ENCODE measurements around the gene NLRP6. TPM values are rescaled to one million over a fixed set of nuclear protein-coding genes. Genes with fewer than 3 reads are reported as not detected.
"Not testable (repeated sequence)": the region's sequence is repeated elsewhere in the genome, so short reads cannot be mapped to it uniquely, and the experiment has no call there.

NLRP6 gene
- total and polyA plus RNA-seq, 2 experiments from 2014 or later, result not detected

- Histone ChIP-seq H3K79me2 (ENCODE audit: insufficient read depth) (peaks cover 37% of the 10 kb centered on the region), H3K27ac (peak overlapping the region; percentile 44), H3F3A (ENCODE audit: insufficient read depth) (peaks cover 32% of the 10 kb centered on the region), H3K4me1 (ENCODE audit: insufficient read depth) (peaks cover 26% of the 10 kb centered on the region), H3K9ac (peak overlapping the region; percentile 80), H3K4me2 (ENCODE audit: unreplicated experiment) (peak overlapping the region; percentile 71), H3K4me3 (peak overlapping the region; percentile 58; the same call in 1 of the 2 replicates)
- H3K36me3 ChIP-seq (ENCODE audit: low read depth); H3K27me3 ChIP-seq (replicated peaks; ENCODE audit: insufficient read depth); H3K9me2 ChIP-seq (ENCODE audit: insufficient read depth); DNase-seq; H3K9me3 ChIP-seq (ENCODE audit: low read depth); H4K20me1 ChIP-seq (ENCODE audit: insufficient read depth); H2AFZ ChIP-seq; in situ Hi-C loops (cut with MboI): not testable (repeated sequence)
- WGBS, 2 experiments (ENCODE audit: low coverage in 1 of 2, low lambda C conversion rate in 2 of 2, missing lambda C conversion rate in 2 of 2), result 4 to 11% methylated on average over 10 of the region's 71 CpGs
Observed at GRCh38 chr11:311013-311748, 33.0 kb downstream of the NLRP6 start.

GRCh38 chr11:312092-312816 is 34.0 kb downstream of the NLRP6 start:
- Histone ChIP-seq H4K20me1 (ENCODE audit: insufficient read depth) (no peaks in the 10 kb centered on the region), H3K4me3 (no peak overlapping the region), H3K27me3 (replicated peaks; ENCODE audit: insufficient read depth) (no peaks in the 10 kb centered on the region), H3K79me2 (ENCODE audit: insufficient read depth) (peaks cover 48% of the 10 kb centered on the region), H3K4me2 (ENCODE audit: unreplicated experiment) (peak overlapping the region; percentile 71), H3K9me2 (ENCODE audit: insufficient read depth) (no peaks in the 10 kb centered on the region), H3K27ac (peak overlapping the region; percentile 55), H2AFZ (no peak overlapping the region), H3K36me3 (ENCODE audit: low read depth) (no peaks in the 10 kb centered on the region), H3K9me3 (ENCODE audit: low read depth) (no peaks in the 10 kb centered on the region), H3K4me1 (ENCODE audit: insufficient read depth) (peaks cover 32% of the 10 kb centered on the region), H3F3A (ENCODE audit: insufficient read depth) (peaks cover 35% of the 10 kb centered on the region), H3K9ac (peak overlapping the region; percentile 80)
- DNase-seq, result no peak
- TF ChIP-seq EZH2phosphoT487 (IDR thresholded peaks at IDR 0.05; ENCODE audit: insufficient read depth, low read depth) (no peak), EZH2 (IDR thresholded peaks at IDR 0.05; ENCODE audit: insufficient read depth, poor library complexity, severe bottlenecking) (no peak)
- in situ Hi-C loops (cut with MboI), result no loop called here
- WGBS, 2 experiments (ENCODE audit: low coverage in 1 of 2, low lambda C conversion rate in 2 of 2, missing lambda C conversion rate in 2 of 2), result 61 to 65% methylated on average over 12 to 14 of the region's 14 CpGs

- H3K79me2 ChIP-seq (ENCODE audit: insufficient read depth), result peaks cover 52% of the 10 kb centered on the region
- peak overlapping the region; percentile 55 for H3K27ac ChIP-seq
- H3K4me3 ChIP-seq, result no peak overlapping the region
- H3K27me3 ChIP-seq (replicated peaks; ENCODE audit: insufficient read depth), result no peaks in the 10 kb centered on the region
- H3K4me1 ChIP-seq (ENCODE audit: insufficient read depth), result peaks cover 32% of the 10 kb centered on the region
- peak overlapping the region; percentile 82 for H3K4me2 ChIP-seq (ENCODE audit: unreplicated experiment)
- H2AFZ ChIP-seq, result peak overlapping the region; percentile 20; the same call in 1 of the 2 replicates
- no peaks in the 10 kb centered on the region for H3K9me3 ChIP-seq (ENCODE audit: low read depth)
- DNase-seq, result peak; percentile 27
- H3K9ac ChIP-seq, result peak overlapping the region; percentile 80
- in situ Hi-C loops (cut with MboI), result no loop called here
- no peaks in the 10 kb centered on the region for H3K9me2 ChIP-seq (ENCODE audit: insufficient read depth)
- TF ChIP-seq EZH2phosphoT487 (IDR thresholded peaks at IDR 0.05; ENCODE audit: insufficient read depth, low read depth) (no peak), EZH2 (IDR thresholded peaks at IDR 0.05; ENCODE audit: insufficient read depth, poor library complexity, severe bottlenecking) (no peak)
- 46 to 52% methylated on average over 8 of the region's 8 CpGs for whole genome bisulfite sequencing, 2 experiments (ENCODE audit: low coverage in 1 of 2, low lambda C conversion rate in 2 of 2, missing lambda C conversion rate in 2 of 2)
- no peaks in the 10 kb centered on the region for H3K36me3 ChIP-seq (ENCODE audit: low read depth)
- no peaks in the 10 kb centered on the region for H4K20me1 ChIP-seq (ENCODE audit: insufficient read depth)
- peaks cover 39% of the 10 kb centered on the region for H3F3A ChIP-seq (ENCODE audit: insufficient read depth)
Observed at GRCh38 chr11:313304-313786, 35.1 kb downstream of the NLRP6 start.

GRCh38 chr11:313787-314553 is 35.8 kb downstream of the NLRP6 start, which contains the start of gene IFITM1:
IFITM1 (plus strand) TSS chr11:314040; CDS start chr11:314171, 131 bp downstream.
- Histone ChIP-seq H2AFZ (peak within 1 kb of the TSS; percentile 20), H3K9me2 (ENCODE audit: insufficient read depth) (no peaks in the 10 kb centered on the region), H3K27me3 (replicated peaks; ENCODE audit: insufficient read depth) (no peaks in the 10 kb centered on the region), H3K4me3 (peak within 1 kb of the TSS; percentile 79), H3K4me2 (ENCODE audit: unreplicated experiment) (peak within 1 kb of the TSS; percentile 82), H3K36me3 (ENCODE audit: low read depth) (no peaks in the 10 kb centered on the region), H4K20me1 (ENCODE audit: insufficient read depth) (no peaks in the 10 kb centered on the region), H3K27ac (peak within 1 kb of the TSS; percentile 55), H3K79me2 (ENCODE audit: insufficient read depth) (peaks cover 48% of the 10 kb centered on the region), H3K9me3 (ENCODE audit: low read depth) (no peaks in the 10 kb centered on the region), H3K9ac (peak within 1 kb of the TSS; percentile 80), H3K4me1 (ENCODE audit: insufficient read depth) (peaks cover 32% of the 10 kb centered on the region), H3F3A (ENCODE audit: insufficient read depth) (peaks cover 37% of the 10 kb centered on the region)
- no peak for TF ChIP-seq EZH2phosphoT487 (IDR thresholded peaks at IDR 0.05; ENCODE audit: insufficient read depth, low read depth)
- no peak for TF ChIP-seq EZH2 (IDR thresholded peaks at IDR 0.05; ENCODE audit: insufficient read depth, poor library complexity, severe bottlenecking)
- in situ Hi-C loops (cut with MboI), result no loop called here
- 0 to 2% methylated on average over 17 to 18 of the region's 18 CpGs for WGBS, 2 experiments (ENCODE audit: low coverage in 1 of 2, low lambda C conversion rate in 2 of 2, missing lambda C conversion rate in 2 of 2)
- DNase-seq, result peak; percentile 85

GRCh38 chr11:314554-314875 is 36.3 kb downstream of the NLRP6 start:
- not testable (repeated sequence) for DNase-seq

More at GRCh38 chr11:314554-314875, 36.3 kb downstream of the NLRP6 start:
- Histone ChIP-seq H3K4me2 (ENCODE audit: unreplicated experiment) (peak overlapping the region; percentile 82), H3K4me3 (peak overlapping the region; percentile 79), H3K4me1 (ENCODE audit: insufficient read depth) (peaks cover 32% of the 10 kb centered on the region), H3K79me2 (ENCODE audit: insufficient read depth) (peaks cover 48% of the 10 kb centered on the region), H2AFZ (peak overlapping the region; percentile 20; the same call in 1 of the 2 replicates), H3K9ac (peak overlapping the region; percentile 80), H3K27ac (peak overlapping the region; percentile 55), H3F3A (ENCODE audit: insufficient read depth) (peaks cover 32% of the 10 kb centered on the region)
- H3K9me3 ChIP-seq (ENCODE audit: low read depth); H4K20me1 ChIP-seq (ENCODE audit: insufficient read depth); in situ Hi-C loops (cut with MboI); H3K27me3 ChIP-seq (replicated peaks; ENCODE audit: insufficient read depth); H3K36me3 ChIP-seq (ENCODE audit: low read depth); H3K9me2 ChIP-seq (ENCODE audit: insufficient read depth): not testable (repeated sequence)
- WGBS, 2 experiments (ENCODE audit: low coverage in 1 of 2, low lambda C conversion rate in 2 of 2, missing lambda C conversion rate in 2 of 2), result 6 to 9% methylated on average over 3 to 6 of the region's 6 CpGs

Data from GM23248 (cell line).